Measurements from ENCODE around the gene MTPN. TPM values are rescaled to one million over a fixed set of nuclear protein-coding genes. Genes with fewer than 3 reads are reported as not detected.

Gene MTPN
- total and polyA plus RNA-seq, 2 donors (not counting 1 experiment from before 2014, with no cell fraction given) = 158 to 215 TPM

GRCh38 chr7:135946289-135947055, 30.7 kb downstream of the MTPN start:
- Histone ChIP-seq H3K27ac (ENCODE audit: insufficient read depth, low read length) (no peak overlapping the region), H3K9ac (ENCODE audit: insufficient read depth, low read length) (no peak overlapping the region), H3K27me3 (ENCODE audit: control insufficient read depth, insufficient read depth, low read length) (no peaks in the 10 kb centered on the region), H3K79me2 (ENCODE audit: control insufficient read depth, insufficient read depth, low read length) (peaks cover 3% of the 10 kb centered on the region), H2AFZ (ENCODE audit: low read length) (no peak overlapping the region), H3K36me3 (ENCODE audit: control insufficient read depth, insufficient read depth, low read length) (peaks cover 2% of the 10 kb centered on the region), H3K4me3 (replicated peaks in 1 of 4; ENCODE audit: control extremely low read depth in 1 of 4, insufficient read depth in 1 of 4, low read depth in 3 of 4, low read length in 4 of 4) (no peak overlapping the region), H3K9me3 (ENCODE audit: control insufficient read depth, insufficient read depth, low read depth, low read length) (no peaks in the 10 kb centered on the region), H3K4me1 (ENCODE audit: control insufficient read depth, extremely low read depth, insufficient read depth, low read length) (no peaks in the 10 kb centered on the region), H3K4me2 (ENCODE audit: extremely low read depth, insufficient read depth, low read length) (no peak overlapping the region), H4K20me1 (ENCODE audit: control insufficient read depth, extremely low read depth, insufficient read depth, low read length) (no peaks in the 10 kb centered on the region)
- TF ChIP-seq, protein P1, sequence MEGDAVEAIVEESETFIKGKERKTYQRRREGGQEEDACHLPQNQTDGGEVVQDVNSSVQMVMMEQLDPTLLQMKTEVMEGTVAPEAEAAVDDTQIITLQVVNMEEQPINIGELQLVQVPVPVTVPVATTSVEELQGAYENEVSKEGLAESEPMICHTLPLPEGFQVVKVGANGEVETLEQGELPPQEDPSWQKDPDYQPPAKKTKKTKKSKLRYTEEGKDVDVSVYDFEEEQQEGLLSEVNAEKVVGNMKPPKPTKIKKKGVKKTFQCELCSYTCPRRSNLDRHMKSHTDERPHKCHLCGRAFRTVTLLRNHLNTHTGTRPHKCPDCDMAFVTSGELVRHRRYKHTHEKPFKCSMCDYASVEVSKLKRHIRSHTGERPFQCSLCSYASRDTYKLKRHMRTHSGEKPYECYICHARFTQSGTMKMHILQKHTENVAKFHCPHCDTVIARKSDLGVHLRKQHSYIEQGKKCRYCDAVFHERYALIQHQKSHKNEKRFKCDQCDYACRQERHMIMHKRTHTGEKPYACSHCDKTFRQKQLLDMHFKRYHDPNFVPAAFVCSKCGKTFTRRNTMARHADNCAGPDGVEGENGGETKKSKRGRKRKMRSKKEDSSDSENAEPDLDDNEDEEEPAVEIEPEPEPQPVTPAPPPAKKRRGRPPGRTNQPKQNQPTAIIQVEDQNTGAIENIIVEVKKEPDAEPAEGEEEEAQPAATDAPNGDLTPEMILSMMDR (conservative IDR thresholded peaks at IDR 0.05 in 1 of 2, IDR thresholded peaks at IDR 0.05 in 1 of 2; ENCODE audit: low read depth in 1 of 2, low read length in 2 of 2) = no peak
- no peak for TF ChIP-seq EZH2 (IDR thresholded peaks at IDR 0.05; ENCODE audit: low read length, missing control alignments)
- no peak for DNase-seq (ENCODE audit: low read depth in 2 of 2)

DNA sequence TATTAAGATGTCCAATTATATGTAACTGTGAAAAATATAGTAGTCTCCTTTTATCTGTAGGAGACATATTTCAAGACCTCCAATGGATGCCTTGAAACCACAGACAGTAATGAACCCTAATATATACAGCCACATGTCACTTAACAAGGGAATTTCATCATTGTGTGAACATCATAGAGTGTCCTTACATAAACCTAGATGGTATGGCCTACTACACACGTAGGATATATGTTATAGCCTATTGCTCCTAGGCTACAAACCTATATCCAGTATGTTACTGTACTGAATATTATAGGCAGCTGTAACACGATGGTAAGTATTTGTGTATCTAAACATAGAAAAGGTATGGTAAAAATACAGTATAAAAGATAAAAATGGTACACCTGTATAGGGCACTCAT, 32.4 kb downstream of the MTPN start:
- Histone ChIP-seq H3K9me3 (ENCODE audit: control insufficient read depth, insufficient read depth, low read depth, low read length) (no peaks in the 10 kb centered on the region), H3K9ac (ENCODE audit: insufficient read depth, low read length) (no peak overlapping the region), H3K4me3 (replicated peaks in 1 of 4; ENCODE audit: control extremely low read depth in 1 of 4, insufficient read depth in 1 of 4, low read depth in 3 of 4, low read length in 4 of 4) (no peak overlapping the region), H3K27me3 (ENCODE audit: control insufficient read depth, insufficient read depth, low read length) (no peaks in the 10 kb centered on the region), H4K20me1 (ENCODE audit: control insufficient read depth, extremely low read depth, insufficient read depth, low read length) (no peaks in the 10 kb centered on the region), H3K4me2 (ENCODE audit: extremely low read depth, insufficient read depth, low read length) (no peak overlapping the region), H3K4me1 (ENCODE audit: control insufficient read depth, extremely low read depth, insufficient read depth, low read length) (no peaks in the 10 kb centered on the region), H3K79me2 (ENCODE audit: control insufficient read depth, insufficient read depth, low read length) (peaks cover 3% of the 10 kb centered on the region), H3K27ac (ENCODE audit: insufficient read depth, low read length) (no peak overlapping the region), H2AFZ (ENCODE audit: low read length) (no peak overlapping the region), H3K36me3 (ENCODE audit: control insufficient read depth, insufficient read depth, low read length) (peaks cover 2% of the 10 kb centered on the region)
- TF ChIP-seq, protein P1 (conservative IDR thresholded peaks at IDR 0.05 in 1 of 2, IDR thresholded peaks at IDR 0.05 in 1 of 2; ENCODE audit: low read depth in 1 of 2, low read length in 2 of 2) = no peak
- no peak for TF ChIP-seq EZH2 (IDR thresholded peaks at IDR 0.05; ENCODE audit: low read length, missing control alignments)
- no peak for DNase-seq (ENCODE audit: low read depth in 2 of 2)

DNA sequence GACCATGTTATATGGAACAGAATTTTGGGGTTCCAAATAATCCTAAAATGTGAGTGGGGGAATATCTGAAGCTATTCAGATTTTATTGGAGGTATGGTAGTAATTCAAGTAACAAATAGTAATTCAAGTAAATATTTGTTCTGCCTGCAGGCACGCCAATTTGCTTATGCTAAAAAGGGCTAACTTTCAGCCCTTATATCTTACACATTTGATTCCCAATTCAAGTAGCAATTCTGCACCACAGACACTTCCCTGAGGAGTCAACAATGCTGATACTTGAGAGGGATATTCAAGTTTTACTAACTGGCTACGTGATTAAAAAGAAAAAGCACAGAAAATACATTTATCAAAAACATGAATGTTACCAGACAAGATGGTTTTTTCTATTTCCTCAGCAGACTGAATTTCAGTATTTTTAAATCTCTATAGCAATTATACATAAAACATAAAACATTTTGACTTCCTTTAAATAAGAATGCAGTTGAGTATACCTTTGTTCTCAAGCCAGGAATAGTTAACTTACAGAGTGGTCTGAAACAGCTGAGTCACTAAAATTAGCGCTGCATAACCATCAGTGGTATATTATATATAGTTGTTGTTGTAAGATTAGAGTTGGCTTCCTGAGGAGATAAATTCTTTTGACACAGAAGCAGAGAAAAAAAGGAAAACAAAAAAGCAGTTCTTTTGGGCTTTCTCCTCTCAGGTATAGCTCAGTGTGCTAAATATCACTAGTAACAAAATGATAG, 33.9 kb downstream of the MTPN start:
- no peaks in the 10 kb centered on the region for H3K27me3 ChIP-seq (ENCODE audit: control insufficient read depth, insufficient read depth, low read length)
- no peaks in the 10 kb centered on the region for H3K4me1 ChIP-seq (ENCODE audit: control insufficient read depth, extremely low read depth, insufficient read depth, low read length)
- H3K4me2 ChIP-seq (ENCODE audit: extremely low read depth, insufficient read depth, low read length) = no peak overlapping the region
- peaks cover 2% of the 10 kb centered on the region for H3K36me3 ChIP-seq (ENCODE audit: control insufficient read depth, insufficient read depth, low read length)
- no peak overlapping the region for H3K27ac ChIP-seq (ENCODE audit: insufficient read depth, low read length)
- H3K79me2 ChIP-seq (ENCODE audit: control insufficient read depth, insufficient read depth, low read length) = peaks cover 7% of the 10 kb centered on the region
- no peaks in the 10 kb centered on the region for H3K9me3 ChIP-seq (ENCODE audit: control insufficient read depth, insufficient read depth, low read depth, low read length)
- H3K4me3 ChIP-seq (replicated peaks in 1 of 4; ENCODE audit: control extremely low read depth in 1 of 4, insufficient read depth in 1 of 4, low read depth in 3 of 4, low read length in 4 of 4) = no peak overlapping the region
- TF ChIP-seq, protein P1 (conservative IDR thresholded peaks at IDR 0.05 in 1 of 2, IDR thresholded peaks at IDR 0.05 in 1 of 2; ENCODE audit: low read depth in 1 of 2, low read length in 2 of 2) = no peak
- TF ChIP-seq EZH2 (IDR thresholded peaks at IDR 0.05; ENCODE audit: low read length, missing control alignments) = no peak
- no peaks in the 10 kb centered on the region for H4K20me1 ChIP-seq (ENCODE audit: control insufficient read depth, extremely low read depth, insufficient read depth, low read length)
- H2AFZ ChIP-seq (ENCODE audit: low read length) = no peak overlapping the region
- no peak overlapping the region for H3K9ac ChIP-seq (ENCODE audit: insufficient read depth, low read length)
- DNase-seq (ENCODE audit: low read depth in 2 of 2) = peak in 1 of 2 donors; percentile 38

Measured in fibroblast of lung (primary cell).